Measurements from ENCODE around the gene CACNA1A.

DNA sequence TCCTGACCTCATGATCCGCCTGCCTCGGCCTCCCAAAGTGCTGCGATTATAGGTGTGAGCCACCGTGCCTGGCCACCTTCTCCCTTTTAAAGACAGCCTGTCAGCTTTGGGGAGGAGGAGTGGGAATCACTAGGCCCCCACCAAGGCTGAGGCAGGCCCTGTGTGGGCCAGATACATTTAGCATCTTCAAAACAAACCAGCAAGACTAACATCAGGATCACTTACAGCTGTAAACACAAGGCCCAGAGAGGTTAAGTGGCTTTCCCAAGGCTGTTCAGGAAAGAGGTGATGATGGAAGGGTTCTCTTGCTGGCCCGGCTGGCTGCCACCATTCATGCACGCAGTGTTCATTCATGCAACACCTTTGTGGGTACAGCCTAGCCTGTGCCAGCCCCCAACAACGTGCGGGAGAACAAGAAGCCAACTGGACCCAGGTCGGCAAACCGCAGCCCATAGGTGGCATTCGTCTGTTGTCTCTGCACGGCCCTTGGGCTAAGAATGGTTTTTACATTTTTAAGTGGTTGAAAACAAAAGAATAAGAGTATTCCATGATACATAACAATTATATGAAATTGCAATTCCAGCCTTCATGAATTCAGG, 333.0 kb downstream of the CACNA1A start:
- TF ChIP-seq POLR2A (IDR thresholded peaks at IDR 0.05; ENCODE audit: low read depth) (no peak), EP300 (IDR thresholded peaks at IDR 0.05) (no peak)

Measured in esophagus muscularis mucosa (tissue), 2 donors.